GM18951 (cell line): ENCODE results near the gene FSIP1.

Experiments used
- POLR2A ChIP-seq: IDR thresholded peaks from 4 replicates; pipeline ENCODE4 v1.6.1; 2011; ENCODE audit warnings: mild to moderate bottlenecking; ENCODE audit not compliant: insufficient read length, insufficient read depth; ENCODE audit errors: extremely low read depth
- in situ Hi-C: fragments of 300-500 bp; cut with MboI; formaldehyde crosslinking; loops from one replicate; pipeline ENCODE4 v1.12.0; 2022; ENCODE audit warnings: low sequenced_read_pairs, mixed read lengths, inconsistent platforms; ENCODE audit not compliant: unreplicated experiment

Gene FSIP1

DNA sequence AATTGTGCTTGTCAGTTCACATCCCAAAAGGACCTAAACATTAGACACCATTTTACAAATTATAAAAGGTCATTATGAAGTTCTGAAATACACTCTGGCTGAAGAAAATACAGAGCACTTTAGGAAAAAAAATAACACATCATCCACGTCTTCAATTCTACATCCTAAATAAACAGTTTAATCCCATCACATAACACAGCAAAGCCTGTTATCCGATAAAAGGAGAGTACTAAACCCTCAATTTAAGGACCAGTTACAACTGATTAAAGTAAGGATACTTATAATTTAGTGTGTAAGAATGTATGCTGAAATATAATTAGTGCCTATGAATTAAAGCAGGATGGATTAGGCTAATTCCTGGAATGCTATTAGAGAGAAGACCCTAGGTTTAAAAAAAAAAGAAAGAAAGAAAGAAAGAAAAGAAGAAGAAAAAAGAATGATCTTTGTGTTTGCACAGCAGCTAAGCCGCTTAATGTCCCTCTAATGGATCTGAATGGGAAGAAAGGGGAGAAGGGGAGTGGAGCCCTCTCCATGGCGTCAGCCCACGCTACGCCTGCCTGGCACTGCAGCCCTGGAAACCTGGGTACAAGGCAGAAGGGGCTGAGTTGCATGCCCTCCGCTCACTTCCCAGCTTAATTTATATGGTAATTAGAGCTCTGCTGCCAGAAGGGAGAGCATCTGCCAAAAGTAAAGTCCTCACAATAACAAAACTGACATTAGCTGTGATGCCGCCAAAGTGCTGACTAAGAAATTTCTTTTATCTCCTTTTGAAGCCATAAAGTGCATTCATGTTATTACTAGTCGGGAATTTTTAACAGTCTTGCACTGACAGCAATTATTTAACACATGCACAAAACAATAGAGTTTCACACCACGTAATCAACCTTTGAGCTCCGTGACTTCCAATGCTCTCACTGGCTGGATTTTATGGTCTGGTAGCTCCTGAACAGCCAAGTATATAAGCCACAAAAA, 90.0 kb downstream of the FSIP1 start:
- no peak for TF ChIP-seq POLR2A
- in situ Hi-C loops = no loop called here

DNA sequence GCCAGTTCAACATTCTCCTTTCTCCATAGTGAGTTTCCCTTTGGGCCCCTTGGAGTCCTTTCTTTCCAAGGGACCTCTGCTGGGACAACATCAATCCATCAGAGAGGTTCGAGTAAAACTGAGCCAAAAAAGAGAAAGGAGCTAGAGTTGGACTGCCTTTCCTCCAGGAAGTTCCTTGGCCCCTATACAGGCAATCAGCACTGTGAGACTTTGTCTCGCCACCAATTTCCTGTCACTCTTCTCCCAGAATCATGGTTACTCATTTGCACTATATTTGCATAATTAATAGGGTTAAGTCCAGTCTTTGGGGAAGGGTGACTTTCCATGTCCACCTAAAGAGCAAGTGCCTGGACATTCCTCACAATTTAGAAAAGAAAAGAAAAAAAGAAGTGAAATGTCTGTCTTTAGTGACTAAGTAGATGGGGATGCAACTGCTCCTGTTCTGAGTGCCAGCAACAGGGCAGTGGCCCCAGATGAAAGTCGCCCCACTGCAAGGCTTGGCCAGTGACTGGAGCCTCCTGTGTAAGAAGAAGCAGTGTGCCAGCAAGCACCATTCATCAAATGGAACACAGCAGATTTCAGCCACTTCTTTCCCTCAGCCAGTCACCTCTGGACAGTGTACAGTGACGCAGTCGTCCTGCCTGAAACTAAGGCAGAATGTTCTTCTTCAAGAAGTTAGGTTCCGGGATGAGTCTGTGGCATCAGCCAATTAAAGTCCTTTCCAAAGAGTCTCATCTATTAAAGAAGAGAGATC, 91.6 kb downstream of the FSIP1 start:
- in situ Hi-C loops = no loop called here
- TF ChIP-seq POLR2A = no peak

DNA sequence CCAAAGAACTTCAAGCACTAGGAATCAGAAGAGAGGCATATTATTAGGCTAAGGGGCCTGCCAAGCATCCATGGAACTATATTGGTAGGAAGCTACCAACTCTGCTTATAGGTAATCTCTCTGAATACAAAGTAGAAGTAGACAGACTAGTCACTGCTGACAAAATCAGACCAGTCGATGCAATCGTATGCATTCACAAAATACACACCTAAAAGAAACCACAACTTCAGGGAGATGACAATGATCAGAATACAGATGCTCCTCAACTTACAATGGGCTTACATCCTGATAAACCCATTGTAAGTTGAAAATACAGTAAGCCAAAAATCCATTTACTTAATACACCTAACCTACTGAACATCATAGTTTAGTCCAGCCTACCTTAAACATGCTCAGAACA, 94.7 kb downstream of the FSIP1 start:
- TF ChIP-seq POLR2A = no peak
- in situ Hi-C loops = no loop called here

DNA sequence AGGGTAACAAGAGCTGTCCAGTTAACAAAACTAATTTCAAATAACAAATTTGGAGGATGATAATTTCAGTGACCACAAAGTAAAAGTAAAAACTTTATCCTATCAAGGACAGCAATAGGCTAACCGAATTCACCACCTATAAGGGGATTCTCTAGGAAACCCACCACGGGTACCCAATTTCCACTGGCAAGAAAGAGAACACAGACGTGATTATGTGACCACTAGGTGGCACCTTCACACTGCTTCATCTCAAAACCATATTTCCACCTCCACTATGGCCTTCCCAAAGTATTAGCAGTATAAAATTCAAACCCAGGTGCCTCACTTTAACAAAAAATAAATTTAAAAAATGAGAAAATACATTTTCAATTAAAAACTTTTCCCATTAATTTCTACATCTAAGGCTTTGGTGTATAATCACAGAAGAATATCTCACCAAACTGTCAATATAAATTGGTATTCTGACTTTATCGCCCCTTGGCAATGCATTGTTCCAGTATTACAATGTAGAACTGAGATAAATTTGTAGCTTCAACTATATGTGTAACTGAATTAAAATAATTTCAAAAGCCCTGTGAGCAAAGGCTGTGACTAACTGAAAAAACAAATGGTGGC, 96.5 kb downstream of the FSIP1 start:
- in situ Hi-C loops = no loop called here
- TF ChIP-seq POLR2A = no peak

DNA sequence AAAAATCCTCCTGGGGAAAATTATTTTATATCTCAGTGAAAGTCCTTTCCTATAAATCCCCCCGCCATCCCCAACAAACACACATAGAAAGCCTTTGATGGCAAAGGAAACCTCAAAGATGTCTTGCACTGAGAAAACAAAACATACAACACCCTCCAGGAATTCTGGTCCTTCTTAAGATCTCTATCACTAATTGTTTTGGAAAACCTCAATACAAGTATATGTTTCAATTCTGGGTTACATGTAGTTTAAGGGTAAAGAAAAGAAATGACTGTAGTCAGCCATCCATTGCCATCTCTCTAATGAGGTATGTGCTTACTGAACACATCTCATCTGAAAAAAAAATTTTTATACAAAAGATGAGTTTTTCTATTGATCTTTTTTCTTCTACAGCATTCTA, 97.3 kb downstream of the FSIP1 start:
- in situ Hi-C loops = no loop called here
- no peak for TF ChIP-seq POLR2A

DNA sequence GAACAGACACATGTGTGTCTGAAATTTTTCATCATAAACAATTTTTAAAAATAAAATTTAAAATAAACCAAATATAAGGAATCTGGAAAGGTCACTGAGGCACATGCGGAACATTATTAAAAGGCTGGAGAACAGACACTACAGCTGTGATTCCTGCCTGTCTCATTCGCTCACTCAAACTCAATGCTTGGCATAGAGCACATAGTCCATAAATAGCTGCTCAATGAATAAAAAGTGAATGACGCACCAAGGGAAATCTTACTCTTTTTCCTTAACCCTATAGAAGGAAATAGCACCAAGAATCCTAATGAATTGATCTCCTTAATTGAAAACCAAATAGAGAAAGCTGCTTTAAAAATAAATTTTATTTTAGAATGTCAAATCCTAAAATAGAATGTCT, 98.4 kb downstream of the FSIP1 start:
- no peak for TF ChIP-seq POLR2A
- in situ Hi-C loops = no loop called here

DNA sequence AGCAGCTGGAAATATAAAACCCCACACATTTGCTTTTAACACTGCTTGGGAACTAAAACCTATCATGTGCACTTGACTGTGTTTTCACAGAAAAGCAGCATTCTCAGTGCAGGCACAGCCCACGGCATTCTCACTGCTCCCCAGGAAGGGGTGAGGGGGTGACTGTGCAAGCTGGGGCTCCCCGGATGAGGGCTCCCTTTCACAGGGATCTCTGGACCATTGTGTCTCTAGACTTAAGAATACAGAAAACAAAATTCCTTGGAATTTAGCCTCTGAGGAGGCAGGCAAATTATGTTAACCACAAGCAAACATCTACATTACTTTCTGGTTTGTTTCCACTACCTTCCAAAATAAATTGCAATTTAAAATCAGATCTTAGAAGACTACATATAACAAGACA, 100.3 kb downstream of the FSIP1 start:
- no peak for TF ChIP-seq POLR2A
- in situ Hi-C loops = no loop called here

DNA sequence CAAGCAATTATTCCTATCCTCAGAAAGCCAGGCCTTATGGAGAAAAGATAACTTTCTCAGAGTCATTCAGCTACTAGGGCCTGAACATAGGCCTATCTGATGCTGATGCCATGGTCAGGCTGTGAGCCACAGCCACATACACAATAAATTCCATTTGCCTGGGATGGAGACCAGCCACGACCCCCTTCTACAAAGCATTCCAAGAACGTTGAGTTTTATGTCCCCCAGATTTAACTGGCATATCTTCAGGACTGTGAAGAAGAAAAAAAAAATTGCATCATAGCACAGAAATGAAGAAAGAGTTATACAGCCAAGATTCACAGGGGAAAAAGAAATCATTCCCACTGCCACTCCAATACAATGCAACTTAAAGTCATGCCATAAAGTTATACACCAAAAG, 101.8 kb downstream of the FSIP1 start:
- in situ Hi-C loops = no loop called here
- TF ChIP-seq POLR2A = no peak

DNA sequence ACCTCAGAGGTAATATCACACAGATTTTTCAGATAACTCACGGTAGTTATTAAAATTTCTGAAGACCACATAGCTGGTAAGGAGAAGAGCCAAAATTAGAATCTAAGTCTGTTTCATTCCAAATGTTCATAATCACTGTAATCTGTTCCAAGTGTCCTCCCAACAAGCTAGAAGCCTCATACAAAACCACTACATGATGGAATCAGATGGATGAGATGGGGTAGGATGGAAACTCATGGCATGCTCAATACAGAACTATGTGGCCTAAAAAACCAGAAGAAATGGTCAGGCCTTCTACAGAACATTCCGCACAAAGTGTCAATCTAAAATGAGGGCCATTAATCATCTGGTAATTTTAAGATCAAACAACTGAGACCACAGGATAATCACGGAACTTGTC, 110.0 kb downstream of the FSIP1 start:
- no peak for TF ChIP-seq POLR2A
- in situ Hi-C loops = no loop called here

DNA sequence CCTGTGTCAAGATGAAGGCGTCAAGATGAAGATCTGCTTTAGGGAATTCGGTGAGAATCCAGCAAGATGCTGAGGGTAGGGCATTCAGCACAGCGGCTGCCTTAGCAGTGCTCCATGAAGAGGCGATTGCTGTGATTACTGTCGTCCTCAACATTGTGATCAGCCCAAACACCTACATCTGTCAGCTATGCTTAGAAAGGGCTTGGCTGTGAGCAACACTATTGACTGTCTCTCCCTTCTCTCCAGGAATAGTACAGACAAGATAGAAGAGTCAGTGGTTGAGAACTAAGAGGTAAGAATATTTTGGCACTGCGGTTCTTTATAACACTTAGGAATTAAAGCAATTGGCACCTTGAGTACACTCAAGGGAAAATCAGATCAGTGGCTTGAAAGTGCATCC, 110.5 kb downstream of the FSIP1 start:
- in situ Hi-C loops = no loop called here
- TF ChIP-seq POLR2A = no peak

DNA sequence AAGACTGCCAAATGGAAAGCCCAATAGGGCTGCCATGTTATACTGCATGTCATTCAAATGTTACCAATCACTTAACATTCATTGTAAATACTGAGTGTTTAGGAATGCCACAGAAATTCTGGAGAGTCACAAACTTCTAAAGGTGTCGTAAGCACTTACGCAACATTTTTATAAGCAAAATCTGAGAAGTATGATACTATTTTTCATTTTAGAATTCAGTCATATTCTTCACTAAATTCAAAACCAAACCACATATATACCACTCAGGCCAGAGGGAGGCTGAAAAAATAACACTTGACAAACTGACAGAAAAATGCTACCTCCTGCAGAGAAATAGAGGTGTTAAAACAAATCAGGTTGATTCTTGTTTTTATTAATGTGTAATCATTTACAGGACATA, 112.0 kb downstream of the FSIP1 start:
- no peak for TF ChIP-seq POLR2A
- in situ Hi-C loops = no loop called here

DNA sequence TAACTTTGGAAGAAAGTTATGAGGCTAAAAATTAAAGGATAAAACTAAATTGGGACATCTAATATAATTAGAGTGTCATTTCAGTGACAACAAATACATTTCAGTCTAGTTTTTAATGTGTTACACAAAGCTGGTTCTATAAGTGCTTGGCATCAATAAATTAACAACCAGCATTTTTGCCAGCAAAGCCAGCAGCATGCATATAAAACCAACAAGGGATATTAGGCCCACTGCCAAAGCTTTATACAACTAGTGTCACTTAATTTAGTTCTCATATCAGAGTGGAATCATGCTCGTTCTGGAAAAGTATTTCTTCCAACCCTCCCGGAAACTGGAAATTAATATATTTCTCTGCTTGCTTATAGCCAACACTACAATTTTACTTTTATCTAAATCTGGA, 113.0 kb downstream of the FSIP1 start:
- TF ChIP-seq POLR2A = no peak
- in situ Hi-C loops = no loop called here

DNA sequence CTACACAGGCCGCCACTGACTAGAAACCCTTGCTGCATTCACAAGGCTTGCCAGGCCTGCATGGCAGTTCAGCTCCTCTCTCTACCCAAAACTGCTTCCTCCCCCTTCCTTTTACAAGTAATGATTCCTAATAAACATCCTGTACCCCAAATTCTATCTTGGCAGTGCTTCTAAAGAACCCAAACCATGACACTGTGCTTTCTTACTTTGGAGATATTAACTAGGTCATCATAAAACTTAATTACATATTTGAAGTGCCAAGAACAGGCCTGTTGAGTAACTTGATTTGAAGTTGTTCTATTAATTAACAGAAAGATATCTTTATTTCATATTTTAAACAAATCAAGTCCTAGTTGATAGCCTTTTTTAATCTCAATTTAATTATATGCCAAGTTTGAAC, 113.4 kb downstream of the FSIP1 start:
- no peak for TF ChIP-seq POLR2A
- in situ Hi-C loops = no loop called here
